GM12878 (cell line): ENCODE data around the gene ZMIZ2. TPM values are rescaled to one million over a fixed set of nuclear protein-coding genes. Genes with fewer than 3 reads are reported as not detected.

Experiments used
- ASH2L ChIP-seq: fragments of 300-600, 200-600 bp; sonication (generic); IDR thresholded peaks from 2 replicates; pipeline ENCODE4 v1.6.1; 2017; ENCODE audit warnings: low read depth, mild to moderate bottlenecking, borderline replicate concordance
- BACH1 ChIP-seq: fragments of 450-650 bp; IDR thresholded peaks from 2 replicates; pipeline ENCODE4 v1.6.1; 2017; ENCODE audit warnings: mild to moderate bottlenecking, borderline replicate concordance
- BHLHE40 ChIP-seq, 2 experiments: fragments of 450-650 bp in 1 of 2; IDR thresholded peaks; 2 replicates each; pipeline ENCODE4 v1.6.1; 2011 to 2017; ENCODE audit warnings: low read depth in 2 of 2, borderline replicate concordance in 1 of 2, improper control_type of control experiment in 1 of 2, low read length in 1 of 2, mild to moderate bottlenecking in 1 of 2
- CHD4 ChIP-seq: fragments of 200-600 bp; sonication (generic); IDR thresholded peaks from 2 replicates; pipeline ENCODE4 v1.6.1; 2016; ENCODE audit warnings: mild to moderate bottlenecking
- ESRRA ChIP-seq: IDR thresholded peaks from 2 replicates; pipeline ENCODE4 v1.6.1; 2012; ENCODE audit warnings: mild to moderate bottlenecking, low read length, improper control_type of control experiment
- HCFC1 ChIP-seq: fragments of 150-350 bp; IDR thresholded peaks from 2 replicates; pipeline ENCODE4 v1.6.1; 2014; ENCODE audit warnings: low read length
- NFXL1 ChIP-seq: fragments of 450-650 bp; IDR thresholded peaks from 2 replicates; pipeline ENCODE4 v1.6.1; 2017; ENCODE audit warnings: antibody characterized with exemption, mild to moderate bottlenecking, borderline replicate concordance
- PAX5 ChIP-seq: IDR thresholded peaks from 2 replicates; pipeline ENCODE4 v1.6.1; 2011; ENCODE audit warnings: low read depth, low read length, borderline replicate concordance
- SMAD1 ChIP-seq: fragments of 450-650 bp; IDR thresholded peaks from 2 replicates; pipeline ENCODE4 v1.6.1; 2018; ENCODE audit warnings: mild to moderate bottlenecking, low read depth; ENCODE audit not compliant: partially characterized antibody
- TAF1 ChIP-seq: IDR thresholded peaks from 2 replicates; pipeline ENCODE4 v1.6.1; 2011; ENCODE audit warnings: mild to moderate bottlenecking, low read depth, low read length, borderline replicate concordance
- ZBED1 ChIP-seq: IDR thresholded peaks from 2 replicates; pipeline ENCODE4 v1.6.1; 2016; ENCODE audit warnings: borderline replicate concordance
- polyA plus RNA-seq, 11 experiments: library from polyadenylated mRNA; depleted of rRNA in 4 of 11; unstranded in 6 of 11; stranded (reverse) in 5 of 11; fragments of >200 nt; fragmentation: Nextera tagmentation in 4 of 11; fragmentation: Illumina TruSeq in 1 of 11; extraction: Ambion mirVana in 4 of 11; extraction: Trizol in 1 of 11; gene quantifications; 1 replicate in 1 of 11; 2 replicates in 10 of 11; pipeline versions ENCODE4 v1.2.1 to v1.2.3, GENCODE V29; 2011 to 2016; ENCODE audit warnings: inconsistent platforms in 2 of 11, missing spikeins in 2 of 11, low read depth in 1 of 11
- total RNA-seq, 4 experiments: library from RNA; depleted of rRNA in 3 of 4; stranded (reverse); fragments of >200 nt in 3 of 4; fragmentation: Illumina TruSeq in 1 of 4; extraction: Trizol in 1 of 4; gene quantifications; 2 replicates each; pipeline versions ENCODE4 v1.2.1 to v1.2.3, GENCODE V29; 2013 to 2021
- TF ChIP-seq, protein P1 (sequence below): fragments of 450-650 bp; IDR thresholded peaks from 2 replicates; pipeline ENCODE4 v1.6.1; 2017; ENCODE audit warnings: mild to moderate bottlenecking
- TF ChIP-seq, protein P2 (sequence below), 3 experiments: IDR thresholded peaks in 2 of 3; conservative IDR thresholded peaks in 1 of 3; 2 replicates each; pipeline ENCODE4 v1.5.1; 2011; ENCODE audit warnings: low read depth in 3 of 3, low read length in 3 of 3, mild to moderate bottlenecking in 3 of 3, control low read depth in 2 of 3, moderate library complexity in 2 of 3, inconsistent platforms in 1 of 3, mixed read lengths in 1 of 3; ENCODE audit not compliant: control insufficient read depth in 2 of 3, insufficient read depth in 1 of 3; ENCODE audit errors: extremely low read depth in 1 of 3
- TF ChIP-seq, protein P3 (sequence below): IDR thresholded peaks from 2 replicates; pipeline ENCODE4 v1.6.1; 2011; ENCODE audit warnings: borderline replicate concordance, low read depth, mild to moderate bottlenecking, moderate library complexity, mixed read lengths, low read length; ENCODE audit not compliant: insufficient read depth; ENCODE audit errors: extremely low read length
- TF ChIP-seq, protein P4 (sequence below): fragments of 450-650 bp; IDR thresholded peaks from 2 replicates; pipeline ENCODE4 v1.6.1; 2016; ENCODE audit warnings: mild to moderate bottlenecking, moderate library complexity, borderline replicate concordance

ZMIZ2 gene
- total and polyA plus RNA-seq, 10 of the 15 experiments (the other 5 are each of a cell fraction or from before 2014, with no cell fraction given) = 0.71 to 158 (median 17.0) TPM

DNA sequence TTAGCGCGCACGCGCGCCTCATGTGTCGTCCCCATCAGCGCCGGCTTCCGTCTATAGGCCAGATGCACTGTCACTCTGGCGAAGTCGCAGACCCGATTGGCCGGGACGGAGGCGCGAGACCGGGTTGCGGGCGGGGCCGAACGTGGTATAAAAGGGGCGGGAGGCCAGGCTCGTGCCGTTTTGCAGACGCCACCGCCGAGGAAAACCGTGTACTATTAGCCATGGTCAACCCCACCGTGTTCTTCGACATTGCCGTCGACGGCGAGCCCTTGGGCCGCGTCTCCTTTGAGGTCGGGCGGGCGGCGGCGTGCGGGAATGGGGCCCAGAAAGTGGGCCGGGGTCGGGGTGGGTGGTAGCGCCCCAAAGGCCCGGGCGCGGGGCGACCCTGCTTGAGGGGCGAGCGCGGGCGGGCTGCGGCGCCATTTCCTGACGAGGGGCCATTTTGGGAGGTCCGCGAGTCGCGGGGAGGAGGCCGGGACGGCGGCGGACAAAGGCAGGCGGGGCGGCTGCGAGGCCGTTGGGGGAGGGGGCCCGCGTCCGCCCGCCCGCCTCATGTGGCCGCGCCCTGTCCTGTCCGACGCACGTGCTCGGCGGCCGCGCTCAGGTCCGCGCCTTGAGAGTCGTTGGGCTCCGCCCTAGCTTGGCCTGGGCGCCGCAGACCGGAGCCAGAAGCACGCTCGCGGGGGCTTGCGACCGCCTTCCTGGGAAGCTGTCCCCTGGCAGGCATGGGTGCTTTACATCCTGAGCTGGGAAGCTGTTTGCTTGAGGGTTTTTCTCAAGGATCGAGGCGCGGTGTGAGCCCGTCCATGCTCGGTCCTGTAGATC lies 48.1 kb downstream of the ZMIZ2 start, which contains the start of gene PPIA (continued):
- TF ChIP-seq, protein P1, sequence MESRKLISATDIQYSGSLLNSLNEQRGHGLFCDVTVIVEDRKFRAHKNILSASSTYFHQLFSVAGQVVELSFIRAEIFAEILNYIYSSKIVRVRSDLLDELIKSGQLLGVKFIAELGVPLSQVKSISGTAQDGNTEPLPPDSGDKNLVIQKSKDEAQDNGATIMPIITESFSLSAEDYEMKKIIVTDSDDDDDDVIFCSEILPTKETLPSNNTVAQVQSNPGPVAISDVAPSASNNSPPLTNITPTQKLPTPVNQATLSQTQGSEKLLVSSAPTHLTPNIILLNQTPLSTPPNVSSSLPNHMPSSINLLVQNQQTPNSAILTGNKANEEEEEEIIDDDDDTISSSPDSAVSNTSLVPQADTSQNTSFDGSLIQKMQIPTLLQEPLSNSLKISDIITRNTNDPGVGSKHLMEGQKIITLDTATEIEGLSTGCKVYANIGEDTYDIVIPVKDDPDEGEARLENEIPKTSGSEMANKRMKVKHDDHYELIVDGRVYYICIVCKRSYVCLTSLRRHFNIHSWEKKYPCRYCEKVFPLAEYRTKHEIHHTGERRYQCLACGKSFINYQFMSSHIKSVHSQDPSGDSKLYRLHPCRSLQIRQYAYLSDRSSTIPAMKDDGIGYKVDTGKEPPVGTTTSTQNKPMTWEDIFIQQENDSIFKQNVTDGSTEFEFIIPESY = no peak; the same call in 1 of the 2 replicates
- TF ChIP-seq TAF1 (peak; percentile 87), BHLHE40 (IDR thresholded peaks at IDR 0.05; ENCODE audit: borderline replicate concordance in 1 of 2, low read depth in 2 of 2, low read length in 1 of 2) (peak; percentile 94 to 99), ZBED1 (no peak; the same call in 1 of the 2 replicates), PAX5 (peak; percentile 5; the same call in 1 of the 2 replicates), ASH2L (no peak), NFXL1 (no peak), SMAD1 (peak; percentile 89), ESRRA (no peak), HCFC1 (no peak; the same call in 1 of the 2 replicates), BACH1 (peak; percentile 96), CHD4 (no peak)
- TF ChIP-seq, protein P2, sequence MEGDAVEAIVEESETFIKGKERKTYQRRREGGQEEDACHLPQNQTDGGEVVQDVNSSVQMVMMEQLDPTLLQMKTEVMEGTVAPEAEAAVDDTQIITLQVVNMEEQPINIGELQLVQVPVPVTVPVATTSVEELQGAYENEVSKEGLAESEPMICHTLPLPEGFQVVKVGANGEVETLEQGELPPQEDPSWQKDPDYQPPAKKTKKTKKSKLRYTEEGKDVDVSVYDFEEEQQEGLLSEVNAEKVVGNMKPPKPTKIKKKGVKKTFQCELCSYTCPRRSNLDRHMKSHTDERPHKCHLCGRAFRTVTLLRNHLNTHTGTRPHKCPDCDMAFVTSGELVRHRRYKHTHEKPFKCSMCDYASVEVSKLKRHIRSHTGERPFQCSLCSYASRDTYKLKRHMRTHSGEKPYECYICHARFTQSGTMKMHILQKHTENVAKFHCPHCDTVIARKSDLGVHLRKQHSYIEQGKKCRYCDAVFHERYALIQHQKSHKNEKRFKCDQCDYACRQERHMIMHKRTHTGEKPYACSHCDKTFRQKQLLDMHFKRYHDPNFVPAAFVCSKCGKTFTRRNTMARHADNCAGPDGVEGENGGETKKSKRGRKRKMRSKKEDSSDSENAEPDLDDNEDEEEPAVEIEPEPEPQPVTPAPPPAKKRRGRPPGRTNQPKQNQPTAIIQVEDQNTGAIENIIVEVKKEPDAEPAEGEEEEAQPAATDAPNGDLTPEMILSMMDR (IDR thresholded peaks at IDR 0.05 in 2 of 3, conservative IDR thresholded peaks at IDR 0.05 in 1 of 3; ENCODE audit: control insufficient read depth in 2 of 3, extremely low read depth in 1 of 3, insufficient read depth in 1 of 3, low read depth in 3 of 3, low read length in 3 of 3) = no peak
- TF ChIP-seq, protein P3, sequence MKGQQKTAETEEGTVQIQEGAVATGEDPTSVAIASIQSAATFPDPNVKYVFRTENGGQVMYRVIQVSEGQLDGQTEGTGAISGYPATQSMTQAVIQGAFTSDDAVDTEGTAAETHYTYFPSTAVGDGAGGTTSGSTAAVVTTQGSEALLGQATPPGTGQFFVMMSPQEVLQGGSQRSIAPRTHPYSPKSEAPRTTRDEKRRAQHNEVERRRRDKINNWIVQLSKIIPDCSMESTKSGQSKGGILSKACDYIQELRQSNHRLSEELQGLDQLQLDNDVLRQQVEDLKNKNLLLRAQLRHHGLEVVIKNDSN = peak; percentile 40
- TF ChIP-seq, protein P4, sequence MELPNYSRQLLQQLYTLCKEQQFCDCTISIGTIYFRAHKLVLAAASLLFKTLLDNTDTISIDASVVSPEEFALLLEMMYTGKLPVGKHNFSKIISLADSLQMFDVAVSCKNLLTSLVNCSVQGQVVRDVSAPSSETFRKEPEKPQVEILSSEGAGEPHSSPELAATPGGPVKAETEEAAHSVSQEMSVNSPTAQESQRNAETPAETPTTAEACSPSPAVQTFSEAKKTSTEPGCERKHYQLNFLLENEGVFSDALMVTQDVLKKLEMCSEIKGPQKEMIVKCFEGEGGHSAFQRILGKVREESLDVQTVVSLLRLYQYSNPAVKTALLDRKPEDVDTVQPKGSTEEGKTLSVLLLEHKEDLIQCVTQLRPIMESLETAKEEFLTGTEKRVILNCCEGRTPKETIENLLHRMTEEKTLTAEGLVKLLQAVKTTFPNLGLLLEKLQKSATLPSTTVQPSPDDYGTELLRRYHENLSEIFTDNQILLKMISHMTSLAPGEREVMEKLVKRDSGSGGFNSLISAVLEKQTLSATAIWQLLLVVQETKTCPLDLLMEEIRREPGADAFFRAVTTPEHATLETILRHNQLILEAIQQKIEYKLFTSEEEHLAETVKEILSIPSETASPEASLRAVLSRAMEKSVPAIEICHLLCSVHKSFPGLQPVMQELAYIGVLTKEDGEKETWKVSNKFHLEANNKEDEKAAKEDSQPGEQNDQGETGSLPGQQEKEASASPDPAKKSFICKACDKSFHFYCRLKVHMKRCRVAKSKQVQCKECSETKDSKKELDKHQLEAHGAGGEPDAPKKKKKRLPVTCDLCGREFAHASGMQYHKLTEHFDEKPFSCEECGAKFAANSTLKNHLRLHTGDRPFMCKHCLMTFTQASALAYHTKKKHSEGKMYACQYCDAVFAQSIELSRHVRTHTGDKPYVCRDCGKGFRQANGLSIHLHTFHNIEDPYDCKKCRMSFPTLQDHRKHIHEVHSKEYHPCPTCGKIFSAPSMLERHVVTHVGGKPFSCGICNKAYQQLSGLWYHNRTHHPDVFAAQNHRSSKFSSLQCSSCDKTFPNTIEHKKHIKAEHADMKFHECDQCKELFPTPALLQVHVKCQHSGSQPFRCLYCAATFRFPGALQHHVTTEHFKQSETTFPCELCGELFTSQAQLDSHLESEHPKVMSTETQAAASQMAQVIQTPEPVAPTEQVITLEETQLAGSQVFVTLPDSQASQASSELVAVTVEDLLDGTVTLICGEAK = no peak
